K562 (cell line): ENCODE results near the gene PPT2. TPM values are rescaled to one million over a fixed set of nuclear protein-coding genes. Genes with fewer than 3 reads are reported as not detected.

Source experiments
- FOXM1 ChIP-seq, 2 experiments: fragments of 450-650 bp in 1 of 2; sonication (generic) in 1 of 2; formaldehyde crosslinking in 1 of 2; IDR thresholded peaks; 2 replicates each; pipeline versions ENCODE4 v1.6.1 to v1.9.0; 2017 to 2022; ENCODE audit warnings: low read depth in 2 of 2, mild to moderate bottlenecking in 2 of 2, missing genetic modification reagents in 1 of 2, moderate library complexity in 1 of 2
- GTF2F1 ChIP-seq: IDR thresholded peaks from 2 replicates; pipeline ENCODE4 v1.6.1; 2011; ENCODE audit warnings: low read depth, low read length, improper control_type of control experiment
- ILF3 ChIP-seq: fragments of 450-650 bp; IDR thresholded peaks from 2 replicates; pipeline ENCODE4 v1.6.1; 2018; ENCODE audit warnings: antibody characterized with exemption, mild to moderate bottlenecking, moderate library complexity, borderline replicate concordance
- KDM4B ChIP-seq, 2 experiments: fragments of 450-650 bp in 1 of 2; sonication (generic) in 1 of 2; IDR thresholded peaks; 2 replicates each; pipeline ENCODE4 v1.6.1; 2016 to 2017; ENCODE audit warnings: borderline replicate concordance in 2 of 2, antibody characterized with exemption in 1 of 2, low read depth in 1 of 2, mild to moderate bottlenecking in 1 of 2
- MECOM ChIP-seq: fragments of 250-450 bp; sonication (Bioruptor Pico); IDR thresholded peaks from 2 replicates; pipeline ENCODE4 v1.8.0; 2022; ENCODE audit warnings: inconsistent platforms
- MEIS2 ChIP-seq: fragments of 450-650 bp; IDR thresholded peaks from 2 replicates; pipeline ENCODE4 v1.6.1; 2014; ENCODE audit warnings: mild to moderate bottlenecking; ENCODE audit not compliant: partially characterized antibody
- NEUROD1 ChIP-seq: fragments of 150-350 bp; IDR thresholded peaks from 2 replicates; pipeline ENCODE4 v1.6.1; 2014; ENCODE audit warnings: borderline replicate concordance, low read length, low read depth; ENCODE audit not compliant: partially characterized antibody
- NFE2 ChIP-seq: IDR thresholded peaks from 2 replicates; pipeline ENCODE4 v1.6.1; 2014; ENCODE audit warnings: antibody characterized with exemption, low read depth
- RCOR1 ChIP-seq, 2 experiments: IDR thresholded peaks; 2 replicates each; pipeline ENCODE4 v1.6.1; 2012; ENCODE audit warnings: low read depth in 2 of 2, low read length in 2 of 2, borderline replicate concordance in 1 of 2, improper control_type of control experiment in 1 of 2
- SMC3 ChIP-seq: conservative IDR thresholded peaks from 2 replicates; pipeline ENCODE4 v1.6.1; 2011; ENCODE audit warnings: low read depth, low read length, improper control_type of control experiment; ENCODE audit not compliant: insufficient read depth
- SPI1 ChIP-seq: IDR thresholded peaks from 2 replicates; pipeline ENCODE4 v1.6.1; 2011; ENCODE audit warnings: low read depth, low read length, control low read depth, borderline replicate concordance
- ZFP1 ChIP-seq: fragments of 450-650 bp; formaldehyde crosslinking; IDR thresholded peaks from 2 replicates; pipeline ENCODE4 v1.4.0; 2020; ENCODE audit warnings: mild to moderate bottlenecking, mixed read lengths
- ZNF134 ChIP-seq: fragments of 250-450 bp; sonication (Bioruptor Pico); conservative IDR thresholded peaks from 2 replicates; pipeline ENCODE4 v1.4.0; 2020
- ZNF3 ChIP-seq: fragments of 250-450 bp; sonication (Bioruptor Pico); IDR thresholded peaks from 2 replicates; pipeline ENCODE4 v1.5.0; 2021; ENCODE audit warnings: mild to moderate bottlenecking, moderate library complexity
- ZNF384 ChIP-seq: IDR thresholded peaks from 2 replicates; pipeline ENCODE4 v1.6.1; 2012; ENCODE audit warnings: low read depth, low read length, improper control_type of control experiment
- ZNF785 ChIP-seq: fragments of 250-450 bp; sonication (Bioruptor Pico); IDR thresholded peaks from 2 replicates; pipeline ENCODE4 v1.4.0; 2020; ENCODE audit warnings: mild to moderate bottlenecking
- polyA plus RNA-seq, 8 experiments: library from polyadenylated mRNA; depleted of rRNA in 4 of 8; stranded (reverse) in 5 of 8; unstranded in 3 of 8; fragments of >200 nt; fragmentation: Nextera tagmentation in 2 of 8; fragmentation: Illumina TruSeq in 1 of 8; extraction: Ambion mirVana in 2 of 8; extraction: Trizol in 1 of 8; gene quantifications; 2 replicates each; pipeline versions ENCODE4 v1.2.1 to v1.2.3, GENCODE V29; 2011 to 2014; ENCODE audit warnings: inconsistent platforms in 1 of 8, missing spikeins in 1 of 8
- total RNA-seq, 7 experiments: library from RNA; depleted of rRNA in 6 of 7; stranded (reverse); fragments of >200 nt in 6 of 7; fragmentation: Illumina TruSeq in 2 of 7; extraction: Trizol in 2 of 7; gene quantifications; 2 replicates each; pipeline versions ENCODE4 v1.2.1 to v1.2.3, GENCODE V29; 2011 to 2021; ENCODE audit warnings: low replicate concordance in 1 of 7
- TF ChIP-seq, protein P1 (sequence below): sonication (generic); formaldehyde crosslinking; IDR thresholded peaks from 2 replicates; pipeline ENCODE4 v1.5.0; 2020; ENCODE audit warnings: missing genetic modification reagents
- TF ChIP-seq, protein P2 (sequence below): fragments of 450-650 bp; conservative IDR thresholded peaks from 2 replicates; pipeline ENCODE4 v1.6.1; 2016; ENCODE audit warnings: missing genetic modification characterization, low read depth, mild to moderate bottlenecking, missing compliant biosample characterization, moderate library complexity
- TF ChIP-seq, protein P3 (sequence below): fragments of 450-650 bp; IDR thresholded peaks from 2 replicates; pipeline ENCODE4 v1.6.1; 2018; ENCODE audit not compliant: partially characterized antibody
- TF ChIP-seq, protein P4 (sequence below): IDR thresholded peaks from 2 replicates; pipeline ENCODE4 v1.6.1; 2011; ENCODE audit warnings: borderline replicate concordance, low read depth, mild to moderate bottlenecking, moderate library complexity, low read length; ENCODE audit not compliant: insufficient read depth, poor library complexity, severe bottlenecking

PPT2 gene
- total and polyA plus RNA-seq, 9 of the 15 experiments (the other 6 are each of a cell fraction or from before 2014, with no cell fraction given), result 27.4 to 98.8 (median 69.9) TPM

DNA sequence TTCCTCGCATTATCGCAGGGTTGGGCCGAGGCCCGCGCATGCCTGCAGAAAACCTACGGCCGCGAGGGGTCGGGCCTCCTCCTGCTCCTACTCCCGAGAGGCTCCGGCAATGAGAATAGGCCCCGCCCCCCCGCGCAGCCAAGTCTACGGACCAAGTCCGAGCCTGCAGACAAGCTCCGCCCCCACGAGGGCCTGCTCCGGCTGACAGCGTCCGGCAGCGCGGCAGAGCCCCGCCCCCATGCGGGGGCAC is 41.6 kb downstream of the PPT2 start (continued):
- TF ChIP-seq ZFP1 (CRISPR knock-in tag) (no peak), ILF3 (no peak), FOXM1 (IDR thresholded peaks at IDR 0.05; ENCODE audit: low read depth) (no peak), FOXM1 (CRISPR knock-in tag; IDR thresholded peaks at IDR 0.05; ENCODE audit: low read depth) (0 out of 2 replicates have a peak, but pooled peaks have one; percentile 77), RCOR1 (IDR thresholded peaks at IDR 0.05; ENCODE audit: borderline replicate concordance in 1 of 2, low read depth in 2 of 2, low read length in 2 of 2) (peak in 1 of 2 experiments; percentile 28; a peak in 1 of 4 replicates), ZNF3 (CRISPR knock-in tag) (no peak), ZNF384 (peak; percentile 18; the same call in 1 of the 2 replicates), SMC3 (peak; percentile 43; the same call in 1 of the 2 replicates), NEUROD1 (no peak), GTF2F1 (no peak), SPI1 (no peak), KDM4B (IDR thresholded peaks at IDR 0.05; ENCODE audit: borderline replicate concordance in 2 of 2, low read depth in 1 of 2) (0 out of 4 replicates have a peak, but pooled peaks of 1 of the 2 experiments have one; percentile 65), NFE2 (no peak), MEIS2 (peak; percentile 92), ZNF134 (no peak), MECOM (CRISPR knock-in tag) (no peak), ZNF785 (no peak)
- TF ChIP-seq, protein P1, sequence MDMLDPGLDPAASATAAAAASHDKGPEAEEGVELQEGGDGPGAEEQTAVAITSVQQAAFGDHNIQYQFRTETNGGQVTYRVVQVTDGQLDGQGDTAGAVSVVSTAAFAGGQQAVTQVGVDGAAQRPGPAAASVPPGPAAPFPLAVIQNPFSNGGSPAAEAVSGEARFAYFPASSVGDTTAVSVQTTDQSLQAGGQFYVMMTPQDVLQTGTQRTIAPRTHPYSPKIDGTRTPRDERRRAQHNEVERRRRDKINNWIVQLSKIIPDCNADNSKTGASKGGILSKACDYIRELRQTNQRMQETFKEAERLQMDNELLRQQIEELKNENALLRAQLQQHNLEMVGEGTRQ (CRISPR knock-in tag), result no peak; the same call in 1 of the 2 replicates
- TF ChIP-seq, protein P2, sequence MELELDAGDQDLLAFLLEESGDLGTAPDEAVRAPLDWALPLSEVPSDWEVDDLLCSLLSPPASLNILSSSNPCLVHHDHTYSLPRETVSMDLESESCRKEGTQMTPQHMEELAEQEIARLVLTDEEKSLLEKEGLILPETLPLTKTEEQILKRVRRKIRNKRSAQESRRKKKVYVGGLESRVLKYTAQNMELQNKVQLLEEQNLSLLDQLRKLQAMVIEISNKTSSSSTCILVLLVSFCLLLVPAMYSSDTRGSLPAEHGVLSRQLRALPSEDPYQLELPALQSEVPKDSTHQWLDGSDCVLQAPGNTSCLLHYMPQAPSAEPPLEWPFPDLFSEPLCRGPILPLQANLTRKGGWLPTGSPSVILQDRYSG (tag), result no peak
- TF ChIP-seq, protein P3, sequence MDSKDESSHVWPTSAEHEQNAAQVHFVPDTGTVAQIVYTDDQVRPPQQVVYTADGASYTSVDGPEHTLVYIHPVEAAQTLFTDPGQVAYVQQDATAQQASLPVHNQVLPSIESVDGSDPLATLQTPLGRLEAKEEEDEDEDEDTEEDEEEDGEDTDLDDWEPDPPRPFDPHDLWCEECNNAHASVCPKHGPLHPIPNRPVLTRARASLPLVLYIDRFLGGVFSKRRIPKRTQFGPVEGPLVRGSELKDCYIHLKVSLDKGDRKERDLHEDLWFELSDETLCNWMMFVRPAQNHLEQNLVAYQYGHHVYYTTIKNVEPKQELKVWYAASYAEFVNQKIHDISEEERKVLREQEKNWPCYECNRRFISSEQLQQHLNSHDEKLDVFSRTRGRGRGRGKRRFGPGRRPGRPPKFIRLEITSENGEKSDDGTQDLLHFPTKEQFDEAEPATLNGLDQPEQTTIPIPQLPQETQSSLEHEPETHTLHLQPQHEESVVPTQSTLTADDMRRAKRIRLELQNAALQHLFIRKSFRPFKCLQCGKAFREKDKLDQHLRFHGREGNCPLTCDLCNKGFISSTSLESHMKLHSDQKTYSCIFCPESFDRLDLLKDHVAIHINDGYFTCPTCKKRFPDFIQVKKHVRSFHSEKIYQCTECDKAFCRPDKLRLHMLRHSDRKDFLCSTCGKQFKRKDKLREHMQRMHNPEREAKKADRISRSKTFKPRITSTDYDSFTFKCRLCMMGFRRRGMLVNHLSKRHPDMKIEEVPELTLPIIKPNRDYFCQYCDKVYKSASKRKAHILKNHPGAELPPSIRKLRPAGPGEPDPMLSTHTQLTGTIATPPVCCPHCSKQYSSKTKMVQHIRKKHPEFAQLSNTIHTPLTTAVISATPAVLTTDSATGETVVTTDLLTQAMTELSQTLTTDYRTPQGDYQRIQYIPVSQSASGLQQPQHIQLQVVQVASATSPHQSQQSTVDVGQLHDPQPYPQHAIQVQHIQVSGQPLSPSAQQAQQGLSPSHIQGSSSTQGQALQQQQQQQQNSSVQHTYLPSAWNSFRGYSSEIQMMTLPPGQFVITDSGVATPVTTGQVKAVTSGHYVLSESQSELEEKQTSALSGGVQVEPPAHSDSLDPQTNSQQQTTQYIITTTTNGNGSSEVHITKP, result peak; percentile 31
- TF ChIP-seq, protein P4, sequence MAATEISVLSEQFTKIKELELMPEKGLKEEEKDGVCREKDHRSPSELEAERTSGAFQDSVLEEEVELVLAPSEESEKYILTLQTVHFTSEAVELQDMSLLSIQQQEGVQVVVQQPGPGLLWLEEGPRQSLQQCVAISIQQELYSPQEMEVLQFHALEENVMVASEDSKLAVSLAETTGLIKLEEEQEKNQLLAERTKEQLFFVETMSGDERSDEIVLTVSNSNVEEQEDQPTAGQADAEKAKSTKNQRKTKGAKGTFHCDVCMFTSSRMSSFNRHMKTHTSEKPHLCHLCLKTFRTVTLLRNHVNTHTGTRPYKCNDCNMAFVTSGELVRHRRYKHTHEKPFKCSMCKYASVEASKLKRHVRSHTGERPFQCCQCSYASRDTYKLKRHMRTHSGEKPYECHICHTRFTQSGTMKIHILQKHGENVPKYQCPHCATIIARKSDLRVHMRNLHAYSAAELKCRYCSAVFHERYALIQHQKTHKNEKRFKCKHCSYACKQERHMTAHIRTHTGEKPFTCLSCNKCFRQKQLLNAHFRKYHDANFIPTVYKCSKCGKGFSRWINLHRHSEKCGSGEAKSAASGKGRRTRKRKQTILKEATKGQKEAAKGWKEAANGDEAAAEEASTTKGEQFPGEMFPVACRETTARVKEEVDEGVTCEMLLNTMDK, result no peak
